GM23338 (cell line): ENCODE data around the gene IRAK1. TPM values are rescaled to one million over a fixed set of nuclear protein-coding genes. Genes with fewer than 3 reads are reported as not detected.

Experiments
- ATAC-seq: fragments of 200-7000 bp; cut with Tn5 transposase; 3 replicates; pipeline ENCODE4 v1.9.1; 2020
- DNase-seq: peaks from one replicate; pipeline ENCODE4 v3.0.0-alpha.2; 2015; ENCODE audit warnings: low spot score
- H2AFZ ChIP-seq: fragments of 200-600 bp; sonication (generic); 2 replicates; pipeline ENCODE4 v1.8.0; 2016; ENCODE audit warnings: antibody characterized with exemption, mild to moderate bottlenecking, moderate library complexity
- H3F3A ChIP-seq: fragments of 200-600 bp; sonication (generic); replicated peaks from 2 replicates; pipeline ENCODE4 v1.8.0; 2017; ENCODE audit warnings: antibody characterized with exemption, mixed run types, low read depth
- H3K27ac ChIP-seq: fragments of 200-600 bp; sonication (generic); 2 replicates; pipeline ENCODE4 v1.6.1; 2016; ENCODE audit warnings: low read depth
- H3K27me3 ChIP-seq: fragments of 200-600 bp; sonication (generic); 2 replicates; pipeline ENCODE4 v1.8.0; 2016; ENCODE audit warnings: mild to moderate bottlenecking, mixed run types, moderate library complexity; ENCODE audit not compliant: insufficient read depth
- H3K36me3 ChIP-seq: fragments of 200-600 bp; sonication (generic); 2 replicates; pipeline ENCODE4 v1.8.0; 2016; ENCODE audit warnings: mild to moderate bottlenecking; ENCODE audit not compliant: insufficient read depth
- H3K4me1 ChIP-seq: fragments of 200-600 bp; sonication (generic); 2 replicates; pipeline ENCODE4 v1.8.0; 2016; ENCODE audit warnings: mild to moderate bottlenecking, moderate library complexity; ENCODE audit not compliant: insufficient read depth
- H3K4me2 ChIP-seq: fragments of 200-600 bp; sonication (generic); 2 replicates; pipeline ENCODE4 v1.7.1; 2017; ENCODE audit warnings: mixed run types
- H3K4me3 ChIP-seq: fragments of 200-600 bp; sonication (generic); 2 replicates; pipeline ENCODE4 v1.6.1; 2016; ENCODE audit warnings: mixed run types
- H3K79me2 ChIP-seq: fragments of 200-600 bp; sonication (generic); replicated peaks from 2 replicates; pipeline ENCODE4 v1.8.0; 2017; ENCODE audit warnings: mild to moderate bottlenecking; ENCODE audit not compliant: insufficient read depth
- H3K9me2 ChIP-seq: fragments of 200-600 bp; sonication (generic); 2 replicates; pipeline ENCODE4 v1.8.0; 2017; ENCODE audit not compliant: insufficient read depth
- H4K20me1 ChIP-seq: fragments of 200-600 bp; sonication (generic); replicated peaks from 2 replicates; pipeline ENCODE4 v1.8.0; 2017; ENCODE audit warnings: mild to moderate bottlenecking; ENCODE audit not compliant: insufficient read depth
- H3K27ac Mint-ChIP-seq: 2 replicates; pipeline ENCODE4 v1.8.0; 2020; ENCODE audit warnings: inconsistent platforms, mild to moderate bottlenecking, moderate library complexity, mixed read lengths
- H3K27me3 Mint-ChIP-seq: 3 replicates; pipeline ENCODE4 v1.8.0; 2022; ENCODE audit warnings: low read depth, mild to moderate bottlenecking, moderate library complexity, mixed read lengths, inconsistent platforms; ENCODE audit not compliant: insufficient read depth, poor library complexity
- H3K36me3 Mint-ChIP-seq: 3 replicates; pipeline ENCODE4 v1.8.0; 2021; ENCODE audit warnings: low read depth, mild to moderate bottlenecking, inconsistent platforms, moderate library complexity, mixed read lengths
- H3K4me1 Mint-ChIP-seq: 3 replicates; pipeline ENCODE4 v1.8.0; 2020; ENCODE audit warnings: mild to moderate bottlenecking, inconsistent platforms, mixed read lengths
- H3K4me3 Mint-ChIP-seq: 3 replicates; pipeline ENCODE4 v1.8.0; 2021; ENCODE audit warnings: moderate library complexity, mild to moderate bottlenecking, inconsistent platforms, mixed read lengths
- H3K9me3 Mint-ChIP-seq: 3 replicates; pipeline ENCODE4 v1.8.0; 2020; ENCODE audit warnings: moderate library complexity, mild to moderate bottlenecking, inconsistent platforms, mixed read lengths
- CTCF ChIP-seq, 2 experiments: fragments of 200-600 bp in 1 of 2; sonication (generic) in 1 of 2; conservative IDR thresholded peaks; 2 replicates each; pipeline versions ENCODE4 v1.5.1 to v1.6.1; 2016 to 2017; ENCODE audit warnings: antibody characterized with exemption in 2 of 2, low read depth in 2 of 2, mild to moderate bottlenecking in 2 of 2, moderate library complexity in 1 of 2
- EZH2 ChIP-seq: fragments of 200-600 bp; sonication (generic); IDR thresholded peaks from one replicate; pipeline ENCODE4 v1.8.0; 2017; ENCODE audit warnings: antibody characterized with exemption, mild to moderate bottlenecking, low read depth; ENCODE audit not compliant: unreplicated experiment
- NANOG ChIP-seq: IDR thresholded peaks from 2 replicates; pipeline ENCODE4 v1.6.1; 2016; ENCODE audit warnings: antibody characterized with exemption, borderline replicate concordance
- POLR2AphosphoS5 ChIP-seq: IDR thresholded peaks from 2 replicates; pipeline ENCODE4 v1.6.1; 2016; ENCODE audit warnings: antibody characterized with exemption, low read depth
- ZNF114 ChIP-seq: fragments of 250-450 bp; sonication (Bioruptor Pico); IDR thresholded peaks from 2 replicates; pipeline ENCODE4 v1.5.0; 2020; ENCODE audit warnings: mild to moderate bottlenecking, moderate library complexity
- ZNF331 ChIP-seq: fragments of 250-450 bp; sonication (Bioruptor Pico); IDR thresholded peaks from 2 replicates; pipeline ENCODE4 v1.5.0; 2020; ENCODE audit warnings: low read depth, mild to moderate bottlenecking, moderate library complexity
- polyA plus RNA-seq: library from polyadenylated mRNA; unstranded; fragments of >200 nt; fragmentation: Nextera tagmentation; extraction: Ambion mirVana; gene quantifications from 2 replicates; pipeline ENCODE4 v1.2.1, GENCODE V29; 2016
- total RNA-seq: library from RNA; depleted of rRNA; stranded (reverse); fragments of >200 nt; shearing (Covaris generic); gene quantifications from 2 replicates; pipeline ENCODE4 v1.2.3, GENCODE V29; 2014
- TF ChIP-seq, protein P1 (sequence below): IDR thresholded peaks from one replicate; pipeline ENCODE4 v1.6.1; 2018; ENCODE audit warnings: antibody characterized with exemption; ENCODE audit not compliant: unreplicated experiment

IRAK1 gene
- total and polyA plus RNA-seq, 2 experiments from 2014 or later, result 21.6 to 38.0 TPM

- TF ChIP-seq, protein P1, sequence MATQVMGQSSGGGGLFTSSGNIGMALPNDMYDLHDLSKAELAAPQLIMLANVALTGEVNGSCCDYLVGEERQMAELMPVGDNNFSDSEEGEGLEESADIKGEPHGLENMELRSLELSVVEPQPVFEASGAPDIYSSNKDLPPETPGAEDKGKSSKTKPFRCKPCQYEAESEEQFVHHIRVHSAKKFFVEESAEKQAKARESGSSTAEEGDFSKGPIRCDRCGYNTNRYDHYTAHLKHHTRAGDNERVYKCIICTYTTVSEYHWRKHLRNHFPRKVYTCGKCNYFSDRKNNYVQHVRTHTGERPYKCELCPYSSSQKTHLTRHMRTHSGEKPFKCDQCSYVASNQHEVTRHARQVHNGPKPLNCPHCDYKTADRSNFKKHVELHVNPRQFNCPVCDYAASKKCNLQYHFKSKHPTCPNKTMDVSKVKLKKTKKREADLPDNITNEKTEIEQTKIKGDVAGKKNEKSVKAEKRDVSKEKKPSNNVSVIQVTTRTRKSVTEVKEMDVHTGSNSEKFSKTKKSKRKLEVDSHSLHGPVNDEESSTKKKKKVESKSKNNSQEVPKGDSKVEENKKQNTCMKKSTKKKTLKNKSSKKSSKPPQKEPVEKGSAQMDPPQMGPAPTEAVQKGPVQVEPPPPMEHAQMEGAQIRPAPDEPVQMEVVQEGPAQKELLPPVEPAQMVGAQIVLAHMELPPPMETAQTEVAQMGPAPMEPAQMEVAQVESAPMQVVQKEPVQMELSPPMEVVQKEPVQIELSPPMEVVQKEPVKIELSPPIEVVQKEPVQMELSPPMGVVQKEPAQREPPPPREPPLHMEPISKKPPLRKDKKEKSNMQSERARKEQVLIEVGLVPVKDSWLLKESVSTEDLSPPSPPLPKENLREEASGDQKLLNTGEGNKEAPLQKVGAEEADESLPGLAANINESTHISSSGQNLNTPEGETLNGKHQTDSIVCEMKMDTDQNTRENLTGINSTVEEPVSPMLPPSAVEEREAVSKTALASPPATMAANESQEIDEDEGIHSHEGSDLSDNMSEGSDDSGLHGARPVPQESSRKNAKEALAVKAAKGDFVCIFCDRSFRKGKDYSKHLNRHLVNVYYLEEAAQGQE, result no peak
- no peak for TF ChIP-seq EZH2
- no peak for TF ChIP-seq POLR2AphosphoS5
- no peak for TF ChIP-seq ZNF331
- TF ChIP-seq ZNF114, result no peak
- TF ChIP-seq NANOG, result no peak
- no peak for TF ChIP-seq CTCF (conservative IDR thresholded peaks at IDR 0.05; ENCODE audit: low read depth in 2 of 2)
Measured at GRCh38 chrX:154012336-154012991, 7.2 kb downstream of the IRAK1 start (continued).

DNA sequence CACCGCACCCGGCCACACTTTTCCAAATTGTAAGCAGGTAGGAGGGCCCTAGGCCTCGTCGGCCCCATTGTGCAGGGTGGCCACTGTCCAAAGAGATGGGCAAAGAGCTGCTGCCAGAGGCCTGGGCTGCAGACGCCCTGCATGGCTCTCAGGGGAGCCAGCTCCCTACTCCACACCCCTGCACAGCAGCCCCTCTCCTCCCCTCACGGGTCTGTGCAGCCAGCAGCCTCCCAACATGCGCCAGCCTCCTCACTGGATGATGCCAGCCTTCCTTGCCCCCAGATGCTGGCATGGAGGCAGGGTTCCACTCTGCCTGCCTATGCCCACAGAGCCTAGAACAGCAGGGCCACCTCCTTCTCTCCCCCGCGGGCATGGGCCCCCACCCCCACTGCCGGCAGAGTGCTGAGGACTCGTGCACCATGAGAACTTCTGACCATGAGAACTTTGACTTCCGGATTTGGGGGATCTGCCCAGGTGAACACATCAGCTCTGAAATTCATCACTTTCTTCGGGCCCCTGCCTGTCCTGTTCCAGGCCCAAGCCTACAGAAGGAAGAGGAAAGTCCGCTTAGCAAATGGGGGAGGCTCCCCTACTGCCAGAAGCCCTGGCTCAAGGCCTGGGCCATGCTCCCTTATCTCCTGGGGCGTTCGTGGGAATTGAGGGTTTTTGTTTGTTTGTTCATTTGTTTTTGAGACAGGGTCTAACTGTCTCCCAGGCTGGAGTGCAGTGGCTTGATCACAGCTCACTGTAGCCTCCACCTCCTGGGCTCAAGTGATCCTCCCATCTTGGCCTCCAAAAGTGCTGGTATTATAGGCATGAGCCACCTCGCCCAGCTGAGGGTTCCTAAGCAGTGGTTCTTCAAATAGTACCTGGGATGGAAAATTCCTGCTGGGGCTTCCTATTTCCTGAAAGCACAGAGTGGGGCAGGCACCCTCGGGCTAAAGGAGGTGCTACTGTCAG, 8.0 kb downstream of the IRAK1 start:
- Histone ChIP-seq H3K36me3 (no peaks in the 10 kb centered on the region), H3K4me3 (no peak overlapping the region), H4K20me1 (no peaks in the 10 kb centered on the region), H2AFZ (no peak overlapping the region), H3K4me1 (no peaks in the 10 kb centered on the region), H3K79me2 (no peaks in the 10 kb centered on the region), H3K27me3 (no peaks in the 10 kb centered on the region), H3K9me2 (no peaks in the 10 kb centered on the region), H3K4me2 (no peak overlapping the region), H3F3A (no peaks in the 10 kb centered on the region), H3K27ac (no peak overlapping the region)
- H3K27me3 Mint-ChIP-seq, result peaks cover 2% of the 10 kb centered on the region
- H3K9me3 Mint-ChIP-seq, result no peaks in the 10 kb centered on the region
- DNase-seq, result no peak
- H3K4me3 Mint-ChIP-seq, result no peak overlapping the region
- no peak for ATAC-seq
- peaks cover 16% of the 10 kb centered on the region for H3K4me1 Mint-ChIP-seq
- no peak overlapping the region for H3K27ac Mint-ChIP-seq
- peaks cover 26% of the 10 kb centered on the region; the same call in 2 of the 3 replicates for H3K36me3 Mint-ChIP-seq
- no peak for TF ChIP-seq POLR2AphosphoS5
- TF ChIP-seq, protein P1, result no peak
- no peak for TF ChIP-seq CTCF (conservative IDR thresholded peaks at IDR 0.05; ENCODE audit: low read depth in 2 of 2)
- no peak for TF ChIP-seq ZNF331
